GM13977 (cell line): Measurements from ENCODE around the gene COL4A2.

Experiments used
- DNase-seq: peaks from one replicate; pipeline ENCODE4 v3.0.0; 2012; ENCODE audit warnings: low spot score
- in situ Hi-C: fragments of 300-500 bp; cut with MboI; formaldehyde crosslinking; loops from one replicate; pipeline ENCODE4 v1.12.0; 2022; ENCODE audit warnings: low sequenced_read_pairs, low pct_unique_long_range_greater_than_20kb, mixed read lengths, inconsistent platforms; ENCODE audit not compliant: unreplicated experiment
- TF ChIP-seq, protein P1 (sequence below): IDR thresholded peaks from 2 replicates; pipeline ENCODE4 v1.5.1; 2012; ENCODE audit warnings: mild to moderate bottlenecking, control low read depth; ENCODE audit not compliant: insufficient read depth; ENCODE audit errors: extremely low read depth, missing control alignments

COL4A2 gene

DNA sequence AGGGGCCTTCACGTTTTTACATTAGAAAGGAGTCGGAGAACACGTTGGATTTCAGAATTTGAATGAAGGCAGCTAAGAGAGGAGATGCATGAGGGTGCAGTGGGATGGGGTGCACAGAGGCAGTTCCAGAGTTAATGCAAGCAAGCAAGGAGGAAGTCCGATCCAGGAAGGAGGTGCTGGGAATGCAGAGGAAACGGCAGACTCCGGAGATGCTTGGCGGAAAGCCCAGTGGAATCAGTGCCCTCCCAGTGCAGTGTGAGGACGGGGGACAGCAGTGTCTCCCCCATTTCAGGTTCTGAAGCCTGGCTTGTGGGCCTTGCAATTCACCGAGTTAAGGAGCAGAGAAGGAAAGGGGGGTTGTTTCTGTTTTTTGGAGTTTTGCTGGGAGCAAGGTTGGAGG, 100.4 kb downstream of the COL4A2 start:
- in situ Hi-C loops, result no loop called here
- DNase-seq, result no peak
- TF ChIP-seq, protein P1, sequence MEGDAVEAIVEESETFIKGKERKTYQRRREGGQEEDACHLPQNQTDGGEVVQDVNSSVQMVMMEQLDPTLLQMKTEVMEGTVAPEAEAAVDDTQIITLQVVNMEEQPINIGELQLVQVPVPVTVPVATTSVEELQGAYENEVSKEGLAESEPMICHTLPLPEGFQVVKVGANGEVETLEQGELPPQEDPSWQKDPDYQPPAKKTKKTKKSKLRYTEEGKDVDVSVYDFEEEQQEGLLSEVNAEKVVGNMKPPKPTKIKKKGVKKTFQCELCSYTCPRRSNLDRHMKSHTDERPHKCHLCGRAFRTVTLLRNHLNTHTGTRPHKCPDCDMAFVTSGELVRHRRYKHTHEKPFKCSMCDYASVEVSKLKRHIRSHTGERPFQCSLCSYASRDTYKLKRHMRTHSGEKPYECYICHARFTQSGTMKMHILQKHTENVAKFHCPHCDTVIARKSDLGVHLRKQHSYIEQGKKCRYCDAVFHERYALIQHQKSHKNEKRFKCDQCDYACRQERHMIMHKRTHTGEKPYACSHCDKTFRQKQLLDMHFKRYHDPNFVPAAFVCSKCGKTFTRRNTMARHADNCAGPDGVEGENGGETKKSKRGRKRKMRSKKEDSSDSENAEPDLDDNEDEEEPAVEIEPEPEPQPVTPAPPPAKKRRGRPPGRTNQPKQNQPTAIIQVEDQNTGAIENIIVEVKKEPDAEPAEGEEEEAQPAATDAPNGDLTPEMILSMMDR, result no peak

DNA sequence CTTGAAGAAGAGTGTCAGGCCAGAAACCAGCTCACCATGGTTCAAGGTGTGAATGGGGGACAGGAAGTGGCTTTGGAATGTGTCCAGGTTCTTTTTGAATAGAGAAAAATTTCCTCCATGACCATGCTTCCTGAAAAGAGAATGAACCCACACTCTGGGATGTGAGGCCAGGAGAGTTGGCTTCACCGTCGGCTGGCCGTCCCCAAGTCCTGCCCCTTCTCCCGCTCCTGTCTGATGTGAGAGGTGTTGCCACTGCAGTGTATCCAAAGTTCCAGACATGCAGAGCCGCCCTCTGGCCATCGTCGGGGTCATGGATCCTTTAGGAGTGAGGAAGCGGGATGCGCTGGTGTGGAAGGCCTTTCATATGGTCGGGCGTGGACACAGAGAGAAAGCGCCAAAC, 101.2 kb downstream of the COL4A2 start:
- in situ Hi-C loops, result no loop called here
- TF ChIP-seq, protein P1, result no peak
- DNase-seq, result no peak

DNA sequence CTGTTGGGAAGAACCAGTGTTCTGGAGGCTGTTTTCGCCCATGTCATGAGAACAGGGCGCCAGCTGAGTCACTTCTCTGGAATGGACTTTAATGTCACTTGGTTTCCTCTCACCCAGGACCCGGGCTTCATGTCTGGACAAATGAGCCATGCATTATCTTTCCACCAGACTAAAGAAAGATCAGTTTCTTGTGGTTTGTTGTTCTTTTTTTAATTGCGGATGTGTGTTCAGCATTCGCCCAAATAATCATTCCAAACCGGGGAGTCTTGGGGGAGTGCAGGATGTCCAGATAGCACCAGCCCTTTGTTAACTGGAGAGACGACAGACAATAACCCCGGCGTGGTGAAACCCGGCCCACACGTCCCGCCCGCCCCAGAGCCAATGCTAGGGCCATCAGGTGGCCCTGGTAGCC, 102.5 kb downstream of the COL4A2 start:
- in situ Hi-C loops, result no loop called here
- no peak for DNase-seq

DNA sequence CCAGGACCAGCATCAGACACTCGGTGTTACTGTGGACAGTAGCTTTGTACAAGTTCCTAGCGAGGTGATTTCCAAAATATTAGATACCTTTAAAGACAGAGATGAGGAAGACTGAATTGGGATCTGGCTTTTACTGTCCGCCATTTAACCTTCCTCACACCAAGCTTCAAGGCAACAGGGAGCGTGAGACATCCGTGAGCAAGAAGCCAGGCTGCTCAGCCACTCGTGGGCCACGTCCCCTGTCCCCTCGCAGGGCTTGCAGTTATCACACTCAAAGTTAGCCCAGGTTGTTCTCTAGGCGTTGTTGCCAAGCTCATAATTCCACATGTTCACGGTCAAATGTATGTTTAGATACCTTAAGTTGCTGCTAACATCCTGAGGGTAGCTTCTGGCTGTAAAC, 102.9 kb downstream of the COL4A2 start:
- in situ Hi-C loops, result loop anchor here (10.0 kb wide), 1 partner anchor 185 kb away; no protein-coding TSS in a partner anchor
- TF ChIP-seq, protein P1, result no peak
- DNase-seq, result no peak

More for the DNA sequence above, 102.5 kb downstream of the COL4A2 start:
- TF ChIP-seq, protein P1, result no peak

DNA sequence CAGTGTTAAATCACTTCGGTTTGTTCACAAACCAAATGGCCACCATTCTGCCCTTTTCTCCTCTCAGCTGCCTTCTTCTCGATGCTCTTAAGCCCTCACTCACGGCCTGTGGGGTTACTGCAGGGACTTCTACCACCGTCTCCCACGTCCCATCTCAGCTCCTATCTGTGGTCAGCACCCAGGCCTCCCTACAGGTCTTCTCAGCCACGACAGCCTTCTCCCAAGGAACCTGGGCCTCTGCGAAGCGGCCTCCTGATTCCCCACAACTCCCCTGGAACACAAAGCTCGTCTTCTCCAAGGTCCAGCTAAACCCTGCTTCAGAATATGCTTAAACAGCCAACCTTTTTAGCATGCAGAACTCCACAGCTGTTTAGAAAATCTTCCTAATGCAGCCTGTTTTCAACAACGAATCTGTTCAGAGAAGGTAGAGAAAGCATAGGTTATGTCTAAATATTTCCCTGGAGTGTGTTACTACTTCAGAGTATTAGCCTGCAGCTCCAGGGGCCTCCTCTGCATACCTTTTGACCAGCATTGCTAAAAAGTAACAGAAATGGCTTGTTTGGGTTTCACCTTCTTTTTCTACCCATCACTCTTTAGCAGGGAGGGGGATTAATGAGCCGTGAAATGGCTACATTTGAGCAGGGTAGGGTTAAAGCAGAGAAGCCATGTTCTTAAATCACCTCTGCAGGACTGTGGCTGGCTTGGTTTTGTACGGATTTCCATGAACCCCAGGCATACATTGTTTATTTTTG, 104.0 kb downstream of the COL4A2 start:
- TF ChIP-seq, protein P1, result no peak
- in situ Hi-C loops, result loop anchor here (10.0 kb wide), 1 partner anchor 186 kb away; no protein-coding TSS in a partner anchor
- DNase-seq, result peak; percentile 29

DNA sequence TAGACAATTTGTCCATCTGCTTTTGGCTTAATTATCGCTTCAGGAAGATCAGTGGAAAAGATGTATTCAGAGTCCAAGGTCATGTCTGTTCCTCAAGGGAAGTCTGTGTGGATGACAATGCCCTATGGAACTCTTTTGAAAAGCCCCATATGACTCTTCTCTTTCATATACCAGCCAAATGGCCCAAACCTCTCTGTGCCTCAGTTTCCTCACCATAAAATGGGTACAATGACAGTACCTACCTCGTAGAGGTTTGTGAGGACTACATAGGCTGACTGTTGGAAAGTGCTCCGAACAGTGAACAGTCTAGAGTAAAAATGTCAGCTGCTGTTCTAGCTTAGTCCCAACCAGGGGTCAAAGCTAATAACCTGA, 104.6 kb downstream of the COL4A2 start:
- TF ChIP-seq, protein P1, result no peak
- in situ Hi-C loops, result loop anchor here (10.0 kb wide), 1 partner anchor 187 kb away; no protein-coding TSS in a partner anchor

More for the DNA sequence above, 104.6 kb downstream of the COL4A2 start:
- DNase-seq, result no peak
